IPS-18a (cell line): ENCODE data around the gene HIPK2.

Experiments used
- H3K27ac ChIP-seq: one replicate; pipeline ENCODE4 v1.5.1; 2013; ENCODE audit warnings: low read length
- H3K27me3 ChIP-seq: one replicate; pipeline ENCODE4 v1.6.1; 2013; ENCODE audit warnings: mild to moderate bottlenecking, low read length; ENCODE audit not compliant: control insufficient read depth, insufficient read depth
- H3K36me3 ChIP-seq: one replicate; pipeline ENCODE4 v1.6.1; 2013; ENCODE audit warnings: low read depth, low read length; ENCODE audit not compliant: control insufficient read depth
- H3K4me1 ChIP-seq: one replicate; pipeline ENCODE4 v1.6.1; 2013; ENCODE audit warnings: low read depth, low read length; ENCODE audit not compliant: control insufficient read depth
- H3K4me3 ChIP-seq: one replicate; pipeline ENCODE4 v1.5.1; 2013; ENCODE audit warnings: low read length
- H3K9ac ChIP-seq: one replicate; pipeline ENCODE4 v1.6.1; 2013; ENCODE audit warnings: mild to moderate bottlenecking, low read length, moderate library complexity
- H3K9me3 ChIP-seq: one replicate; pipeline ENCODE4 v1.6.1; 2013; ENCODE audit warnings: low read depth, low read length; ENCODE audit not compliant: control insufficient read depth

The HIPK2 gene

DNA sequence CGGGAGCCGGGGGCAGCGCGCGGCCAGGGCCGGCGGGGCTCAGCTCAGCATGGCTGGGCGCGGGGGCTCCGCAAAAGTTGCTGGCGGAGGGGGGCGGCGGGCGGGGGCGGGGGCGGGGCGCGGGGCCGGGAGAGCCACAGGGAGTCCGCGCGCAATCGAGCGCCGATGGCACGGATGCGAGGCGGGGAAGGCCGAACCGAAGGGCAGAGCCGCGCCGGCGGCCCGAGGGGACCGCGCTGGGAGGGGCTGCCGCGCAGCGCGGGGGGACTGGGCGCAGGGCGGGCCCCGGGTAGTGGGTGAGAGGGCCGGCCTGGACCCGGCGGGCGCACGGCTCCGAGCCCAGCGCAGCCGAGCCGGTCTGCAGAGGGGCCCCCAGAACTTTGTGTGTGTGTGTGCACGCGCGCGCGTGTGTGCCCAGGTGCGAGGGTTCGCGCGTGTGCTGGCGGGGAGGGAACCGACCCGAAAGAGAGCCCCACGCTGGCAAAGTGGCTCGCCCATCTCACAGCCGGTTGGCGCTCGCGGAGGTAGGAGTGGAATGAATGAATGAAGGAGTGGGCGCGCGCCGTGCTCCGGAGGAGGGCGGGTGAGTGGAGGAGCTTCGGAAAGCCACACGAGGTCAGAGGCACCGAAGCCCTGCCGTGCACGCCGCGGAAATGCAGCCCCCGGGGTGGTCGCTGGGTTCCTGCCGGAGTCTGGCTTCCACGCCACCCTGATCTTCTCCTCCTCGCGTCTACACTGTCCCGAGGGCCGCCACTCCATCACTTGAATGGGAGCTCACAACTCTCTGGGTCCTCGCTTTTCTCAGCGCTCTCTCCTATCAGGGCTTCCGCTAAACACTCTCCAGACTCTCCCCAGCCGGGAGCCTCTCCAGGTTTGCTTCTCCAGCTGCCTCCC lies at the start of gene HIPK2:
Gene HIPK2 (minus strand): TSS at position 51 of the 894 bp plus-strand sequence. CDS start 375 bp downstream, outside the sequence.
- Histone ChIP-seq H3K27ac (no peak within 1 kb of the TSS), H3K4me3 (peak within 1 kb of the TSS; percentile 88), H3K27me3 (peaks cover 40% of the 10 kb centered on the region), H3K4me1 (peaks cover 15% of the 10 kb centered on the region), H3K36me3 (no peaks in the 10 kb centered on the region), H3K9me3 (no peaks in the 10 kb centered on the region), H3K9ac (peak within 1 kb of the TSS; percentile 71)

DNA sequence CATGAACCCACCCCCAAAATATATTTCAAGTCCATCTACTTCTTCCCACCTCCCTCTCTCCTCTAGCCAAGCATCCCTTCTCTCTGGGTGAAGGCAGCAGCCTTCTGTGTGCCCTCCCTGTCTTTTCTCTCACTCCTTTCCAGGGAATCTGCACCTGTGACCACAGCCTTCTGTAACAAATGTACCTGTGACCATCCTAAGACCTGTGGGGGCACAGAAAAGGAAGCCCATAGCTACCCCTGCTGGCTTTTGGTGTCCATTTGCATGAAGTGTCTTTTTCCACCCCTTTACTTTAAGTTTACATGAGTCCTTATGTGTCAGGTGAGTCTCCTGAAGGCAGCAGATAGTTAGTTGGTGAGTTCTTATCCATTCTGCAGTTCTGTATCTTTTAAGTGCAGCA lies 49.2 kb upstream of the HIPK2 start:
- Histone ChIP-seq H3K9ac (no peak overlapping the region), H3K4me3 (no peak overlapping the region), H3K4me1 (no peaks in the 10 kb centered on the region), H3K27ac (no peak overlapping the region), H3K36me3 (no peaks in the 10 kb centered on the region), H3K9me3 (no peaks in the 10 kb centered on the region), H3K27me3 (no peaks in the 10 kb centered on the region)

DNA sequence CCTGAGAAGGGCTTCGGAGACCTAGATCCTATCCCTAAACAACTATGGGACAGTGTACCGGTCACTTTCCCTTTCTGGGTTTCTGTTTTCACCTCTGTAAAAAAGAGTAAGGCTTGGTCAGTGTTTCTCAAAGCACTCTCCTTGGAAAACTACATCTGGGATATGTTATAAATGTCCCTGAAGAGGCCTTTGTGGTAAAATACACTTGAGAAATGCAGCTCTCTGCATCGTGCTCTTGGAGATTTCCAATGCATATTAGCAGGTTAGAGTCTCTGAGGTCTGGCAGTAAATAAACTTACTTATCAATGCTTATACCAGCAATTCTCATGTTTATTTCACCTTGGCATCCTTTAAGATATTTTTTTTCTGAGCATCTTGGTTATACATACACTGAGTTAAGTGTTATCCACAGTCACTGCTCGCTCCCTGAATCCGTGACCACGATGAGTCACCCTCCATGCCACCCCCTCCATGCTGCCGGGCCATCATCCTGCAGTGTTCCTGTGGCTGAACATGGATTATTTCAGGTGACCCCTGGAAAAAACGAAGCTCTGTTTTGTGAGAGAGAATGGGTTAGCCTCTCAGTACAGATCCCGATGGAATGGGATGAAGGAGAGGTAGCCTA lies 48.0 kb upstream of the HIPK2 start:
- Histone ChIP-seq H3K27me3 (no peaks in the 10 kb centered on the region), H3K9ac (no peak overlapping the region), H3K36me3 (no peaks in the 10 kb centered on the region), H3K4me3 (no peak overlapping the region), H3K9me3 (no peaks in the 10 kb centered on the region), H3K4me1 (no peaks in the 10 kb centered on the region), H3K27ac (no peak overlapping the region)

DNA sequence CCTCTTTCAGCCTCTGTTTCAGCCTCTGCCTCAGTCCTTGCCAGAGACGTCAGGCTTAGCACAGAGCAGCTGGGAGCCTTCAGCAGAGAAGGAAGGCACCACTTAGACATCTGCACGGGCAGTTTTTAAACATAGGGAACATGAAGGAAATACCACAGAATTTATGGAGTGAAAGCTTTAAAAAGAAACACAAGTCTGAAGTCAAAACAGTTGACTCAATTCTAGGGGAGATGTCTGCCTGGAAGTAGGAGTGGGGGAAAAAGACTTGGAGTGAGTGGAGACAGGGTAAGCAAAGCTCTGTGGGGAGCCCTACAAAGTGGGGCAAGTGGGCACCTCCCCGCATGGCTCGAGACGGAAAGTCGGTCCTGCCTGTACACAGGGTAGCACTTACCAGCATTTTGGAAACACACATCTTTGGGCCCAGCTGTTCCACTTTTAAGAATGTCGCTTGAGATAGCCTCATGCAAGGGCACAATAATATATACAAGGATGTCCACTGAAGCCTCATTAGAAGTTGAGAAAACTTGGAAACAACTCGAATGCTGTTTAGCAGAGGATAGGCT lies 46.2 kb upstream of the HIPK2 start:
- H3K9ac ChIP-seq, result no peak overlapping the region
- no peaks in the 10 kb centered on the region for H3K36me3 ChIP-seq
- no peaks in the 10 kb centered on the region for H3K4me1 ChIP-seq
- H3K9me3 ChIP-seq, result no peaks in the 10 kb centered on the region
- no peak overlapping the region for H3K27ac ChIP-seq
- H3K27me3 ChIP-seq, result no peaks in the 10 kb centered on the region
- no peak overlapping the region for H3K4me3 ChIP-seq

DNA sequence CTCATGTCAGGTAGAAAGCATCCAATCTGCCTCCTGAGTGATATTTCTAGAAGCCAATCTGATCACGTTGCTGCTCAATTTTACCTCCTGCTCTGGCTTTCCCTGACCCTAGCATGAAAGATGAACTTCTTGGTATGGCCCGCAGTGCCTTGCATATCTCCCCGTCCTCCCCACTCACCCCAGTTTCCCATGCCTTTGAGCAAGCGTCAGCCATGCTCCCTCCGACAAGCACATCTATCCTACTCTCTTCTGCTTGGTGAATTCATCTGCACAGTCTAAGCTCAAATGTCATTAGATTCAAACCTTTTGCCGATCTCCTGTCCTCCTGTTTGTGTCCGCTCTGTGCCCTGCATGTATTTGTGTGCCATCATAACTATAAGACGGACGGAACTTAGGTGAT lies 45.1 kb upstream of the HIPK2 start:
- Histone ChIP-seq H3K9ac (no peak overlapping the region), H3K9me3 (no peaks in the 10 kb centered on the region), H3K27ac (no peak overlapping the region), H3K4me3 (no peak overlapping the region), H3K4me1 (no peaks in the 10 kb centered on the region), H3K36me3 (no peaks in the 10 kb centered on the region), H3K27me3 (no peaks in the 10 kb centered on the region)

DNA sequence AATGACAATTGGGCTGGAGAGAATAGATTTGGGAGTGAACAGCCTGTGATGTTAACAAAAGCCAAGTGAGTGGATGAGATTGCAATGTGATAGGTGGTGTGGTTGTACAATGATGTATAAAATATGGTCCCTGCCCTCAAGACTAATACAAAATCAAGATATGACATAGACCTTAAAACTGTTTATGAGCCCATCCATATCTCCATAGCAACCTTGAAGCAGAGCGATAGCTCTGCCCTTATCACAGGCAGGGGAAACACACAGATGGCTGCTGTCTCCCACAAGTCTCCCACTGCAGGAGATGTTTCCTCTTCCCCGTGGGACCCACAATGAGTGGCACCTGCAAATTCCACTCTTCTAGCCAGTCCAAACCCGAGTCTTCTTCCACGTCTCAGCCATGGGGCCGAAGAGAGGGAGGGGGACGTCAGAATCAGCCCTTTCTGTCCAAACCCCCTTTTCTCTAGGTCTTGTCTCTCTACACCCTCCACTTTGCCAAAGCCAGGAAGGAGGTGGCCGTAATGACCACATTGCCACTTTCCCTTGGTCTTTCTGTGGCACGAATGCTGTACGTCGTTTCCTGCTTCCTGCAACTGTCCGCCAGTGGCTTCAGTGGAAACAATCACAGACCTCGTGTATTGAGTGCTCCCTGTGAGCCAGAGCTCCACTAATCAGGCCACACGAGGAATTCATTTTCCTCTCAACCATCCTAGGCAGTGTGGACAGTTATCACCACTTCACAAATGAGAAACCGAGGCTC lies 43.7 kb upstream of the HIPK2 start:
- Histone ChIP-seq H3K27me3 (no peaks in the 10 kb centered on the region), H3K9ac (no peak overlapping the region), H3K9me3 (no peaks in the 10 kb centered on the region), H3K27ac (no peak overlapping the region), H3K4me1 (no peaks in the 10 kb centered on the region), H3K4me3 (no peak overlapping the region), H3K36me3 (no peaks in the 10 kb centered on the region)

DNA sequence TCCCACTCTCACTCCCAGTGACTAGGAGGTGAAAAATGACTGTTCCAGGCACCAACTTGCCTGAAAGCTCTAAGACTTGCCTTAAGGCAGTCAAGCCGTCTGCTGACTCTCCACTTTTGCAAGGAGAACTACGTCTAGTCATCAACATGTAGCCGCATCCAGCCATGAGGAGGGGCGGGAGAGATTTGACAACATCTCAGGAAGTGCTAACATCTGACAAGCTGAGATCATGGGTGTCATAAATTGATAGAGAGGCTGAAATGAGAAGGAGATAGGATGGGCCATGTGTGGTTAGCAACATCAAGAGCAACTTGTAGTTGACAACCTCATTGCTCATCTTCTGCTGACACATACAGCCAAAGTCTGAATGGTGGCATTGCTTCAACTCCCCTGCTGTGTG lies 42.3 kb upstream of the HIPK2 start:
- Histone ChIP-seq H3K9me3 (no peaks in the 10 kb centered on the region), H3K4me3 (no peak overlapping the region), H3K27ac (no peak overlapping the region), H3K36me3 (no peaks in the 10 kb centered on the region), H3K27me3 (no peaks in the 10 kb centered on the region), H3K9ac (no peak overlapping the region), H3K4me1 (no peaks in the 10 kb centered on the region)

DNA sequence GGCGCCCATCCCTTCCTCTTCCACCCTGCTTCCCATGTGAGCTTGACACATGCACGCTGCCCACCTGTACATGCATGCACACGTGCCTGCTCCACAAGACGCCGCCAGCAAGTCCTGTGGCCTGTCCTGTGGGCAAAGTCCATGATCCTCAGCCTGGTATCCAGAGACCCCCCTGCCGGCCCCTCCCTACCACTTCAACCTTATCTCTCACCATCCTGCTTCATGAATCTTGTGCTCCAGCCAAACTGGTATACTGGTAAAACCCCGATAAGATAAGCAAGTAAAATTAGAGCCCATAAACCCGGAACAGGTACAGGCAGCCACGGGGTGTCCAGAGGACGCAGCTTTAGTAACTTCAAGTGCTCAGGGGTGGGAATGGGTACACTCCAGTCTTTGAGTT lies 39.5 kb upstream of the HIPK2 start:
- H3K27me3 ChIP-seq, result no peaks in the 10 kb centered on the region
- no peaks in the 10 kb centered on the region for H3K4me1 ChIP-seq
- no peak overlapping the region for H3K4me3 ChIP-seq
- no peak overlapping the region for H3K27ac ChIP-seq
- no peaks in the 10 kb centered on the region for H3K9me3 ChIP-seq
- H3K36me3 ChIP-seq, result no peaks in the 10 kb centered on the region
- H3K9ac ChIP-seq, result no peak overlapping the region

DNA sequence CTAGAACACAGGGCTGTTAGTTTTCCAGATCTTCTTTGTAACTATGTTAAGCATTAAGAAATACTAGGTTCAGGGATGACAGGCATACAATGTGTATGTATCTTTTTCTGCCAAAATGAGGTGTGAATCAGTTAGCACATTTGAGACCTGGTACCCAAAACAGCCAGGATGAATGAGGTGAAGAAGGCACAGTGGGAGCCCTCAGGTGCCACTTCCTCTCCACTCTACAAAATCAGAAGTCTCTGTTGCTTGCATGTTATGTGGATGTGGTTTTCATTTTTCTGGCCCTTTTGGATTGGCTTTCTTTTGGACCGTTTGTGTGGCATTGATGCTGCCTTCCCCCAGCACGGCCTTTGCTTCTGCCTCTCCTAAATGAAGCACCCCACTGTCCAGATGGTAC lies 35.9 kb upstream of the HIPK2 start:
- Histone ChIP-seq H3K27me3 (no peaks in the 10 kb centered on the region), H3K4me3 (no peak overlapping the region), H3K27ac (no peak overlapping the region), H3K9me3 (no peaks in the 10 kb centered on the region), H3K9ac (no peak overlapping the region), H3K4me1 (no peaks in the 10 kb centered on the region), H3K36me3 (no peaks in the 10 kb centered on the region)

DNA sequence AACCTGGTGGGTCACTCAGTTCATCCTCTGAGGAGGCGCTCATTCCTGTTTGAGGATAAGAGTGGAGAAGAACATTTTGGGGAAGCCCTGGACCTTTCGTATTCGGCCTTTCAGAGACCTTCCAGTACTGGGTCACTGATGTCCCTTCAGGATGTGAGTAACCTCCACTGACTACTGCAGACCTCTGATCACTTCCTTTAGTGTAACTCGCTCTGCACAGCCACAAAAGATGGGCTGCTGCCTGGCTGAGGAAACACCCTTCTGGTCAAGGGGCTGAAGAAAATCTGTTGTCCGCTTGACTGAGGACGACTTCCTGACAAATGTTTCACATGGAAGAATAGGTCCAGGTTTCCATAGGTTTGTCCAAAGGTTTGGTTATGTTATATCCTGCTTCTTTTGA lies 35.4 kb upstream of the HIPK2 start:
- no peaks in the 10 kb centered on the region for H3K36me3 ChIP-seq
- no peak overlapping the region for H3K9ac ChIP-seq

DNA sequence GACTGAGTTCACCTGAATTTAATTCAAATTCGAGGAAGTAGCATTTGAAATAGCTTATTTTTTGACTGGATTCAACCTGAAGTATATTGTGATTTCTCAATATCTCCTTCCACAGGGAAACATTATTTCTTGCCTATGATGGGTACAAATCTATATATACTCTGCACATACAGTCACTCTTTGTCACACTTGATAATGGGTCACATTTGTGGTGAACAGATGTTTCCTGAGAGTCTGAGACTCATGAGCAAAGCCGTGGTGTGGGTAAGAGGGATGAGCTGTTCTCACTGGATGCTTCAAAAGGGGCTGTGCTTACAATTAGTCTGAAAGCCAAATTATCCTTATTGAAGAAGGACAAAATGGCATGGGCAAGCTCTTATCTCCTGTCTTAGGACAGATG lies 33.3 kb upstream of the HIPK2 start:
- Histone ChIP-seq H3K9ac (no peak overlapping the region), H3K4me1 (no peaks in the 10 kb centered on the region), H3K36me3 (no peaks in the 10 kb centered on the region), H3K4me3 (no peak overlapping the region), H3K27me3 (no peaks in the 10 kb centered on the region), H3K9me3 (no peaks in the 10 kb centered on the region), H3K27ac (no peak overlapping the region)

More for the DNA sequence above, 35.4 kb upstream of the HIPK2 start:
- no peak overlapping the region for H3K4me3 ChIP-seq
- H3K27me3 ChIP-seq, result no peaks in the 10 kb centered on the region
- H3K4me1 ChIP-seq, result no peaks in the 10 kb centered on the region
- H3K9me3 ChIP-seq, result no peaks in the 10 kb centered on the region
- no peak overlapping the region for H3K27ac ChIP-seq
